TTC549 (cell line): ENCODE measurements around the gene IER2.

ENCODE experiments used
- FAIRE-seq: peaks from 2 replicates; lab custom pipeline; 2012; peaks lifted over from hg19 to GRCh38; lab: Jason Lieb, UNC

Gene IER2, protein sequence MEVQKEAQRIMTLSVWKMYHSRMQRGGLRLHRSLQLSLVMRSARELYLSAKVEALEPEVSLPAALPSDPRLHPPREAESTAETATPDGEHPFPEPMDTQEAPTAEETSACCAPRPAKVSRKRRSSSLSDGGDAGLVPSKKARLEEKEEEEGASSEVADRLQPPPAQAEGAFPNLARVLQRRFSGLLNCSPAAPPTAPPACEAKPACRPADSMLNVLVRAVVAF

GRCh38 chr19:13150187-13150930, at the start of gene IER2, which contains the start of gene STX10:
Gene IER2 (plus strand): TSS chr19:13150411. CDS start chr19:13153187, 2,776 bp downstream.
Gene STX10 (minus strand): TSS chr19:13150375. CDS start chr19:13150173, 202 bp downstream.
- FAIRE-seq: peak; percentile 49

- FAIRE-seq: no peak
These were observed 49.2 kb upstream of the IER2 start for GRCh38 chr19:13100841-13101589.

GRCh38 chr19:13101590-13102415, 48.4 kb upstream of the IER2 start:
- FAIRE-seq: no peak

DNA sequence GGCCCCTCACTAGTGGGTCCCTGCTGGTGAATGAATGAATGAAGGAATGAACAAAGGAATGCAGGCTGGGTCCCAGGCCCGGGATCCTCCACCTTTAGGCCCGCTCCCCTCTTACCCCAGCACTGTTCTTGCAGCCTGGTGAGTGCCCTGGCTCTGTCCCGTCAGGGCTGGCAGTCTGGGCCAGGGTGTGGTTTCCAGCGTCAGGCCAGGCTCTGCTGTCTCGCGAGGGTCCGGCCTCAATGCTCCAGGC, 47.9 kb upstream of the IER2 start:
- no peak for FAIRE-seq

GRCh38 chr19:13102666-13103580, 47.3 kb upstream of the IER2 start, which contains the start of gene LYL1:
Gene LYL1 (minus strand): TSS chr19:13102858. CDS start chr19:13101171, 1,687 bp downstream.
- FAIRE-seq: no peak

DNA sequence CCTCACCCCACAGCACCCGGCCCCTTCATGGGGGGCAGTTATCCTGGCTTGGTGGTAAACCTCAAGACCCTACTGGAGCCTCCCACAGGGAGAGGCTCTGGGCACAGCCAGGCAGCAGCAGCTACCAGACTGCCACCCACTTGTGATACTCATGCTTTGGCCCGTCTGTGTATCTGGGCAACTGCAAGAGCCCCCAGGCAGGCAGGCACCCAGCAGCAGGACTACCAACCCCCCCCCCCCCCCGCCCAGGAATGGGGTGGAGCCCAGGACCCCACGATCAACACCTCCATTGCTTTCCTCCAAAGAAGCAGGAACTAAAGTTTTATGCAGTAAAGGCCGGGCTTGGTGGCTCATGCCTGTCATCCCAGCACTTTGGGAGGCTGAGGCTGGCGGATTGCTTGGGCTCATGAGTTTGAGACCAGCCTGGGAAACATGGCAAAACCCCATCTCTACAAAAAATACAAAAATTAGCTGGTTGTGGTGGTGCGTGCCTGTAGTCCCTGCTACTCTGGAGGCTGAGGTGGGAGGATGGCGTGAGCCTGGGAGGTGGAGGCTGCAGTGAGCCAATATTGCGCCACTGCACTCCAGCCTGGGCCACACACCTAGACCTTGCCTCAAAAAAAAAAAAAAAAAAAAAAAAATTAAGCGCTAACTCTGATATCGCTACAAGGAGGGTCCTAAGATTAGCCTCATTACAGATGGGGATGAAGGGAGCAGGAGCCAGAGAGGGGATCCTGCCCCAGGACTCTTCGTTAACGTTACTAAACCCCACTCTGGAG, 46.4 kb upstream of the IER2 start:
- no peak for FAIRE-seq

DNA sequence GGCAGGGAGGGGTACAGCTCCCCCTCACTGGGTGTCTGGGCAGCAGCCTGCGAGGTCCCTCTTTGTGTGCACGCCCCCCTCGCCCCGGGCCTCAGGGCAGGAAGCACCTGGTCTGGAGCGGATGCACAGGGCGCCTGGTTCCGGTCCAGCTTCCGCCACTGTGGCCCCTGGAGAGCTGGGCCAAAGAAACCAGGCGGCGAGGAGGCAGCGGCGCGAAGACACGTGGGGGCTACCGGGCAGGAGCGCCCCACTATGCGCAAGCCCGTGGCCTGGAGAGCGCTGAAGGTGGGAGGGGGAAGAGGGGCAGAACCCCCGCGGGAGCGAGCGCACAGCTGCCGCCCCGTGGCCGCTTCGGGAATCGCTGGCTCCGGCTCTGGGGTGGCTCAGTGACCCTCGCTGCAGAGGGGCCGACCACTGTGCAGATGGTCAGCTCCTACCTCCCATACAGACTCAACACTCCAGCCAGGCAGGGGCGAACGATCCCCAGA, 45.8 kb upstream of the IER2 start:
- FAIRE-seq: no peak

DNA sequence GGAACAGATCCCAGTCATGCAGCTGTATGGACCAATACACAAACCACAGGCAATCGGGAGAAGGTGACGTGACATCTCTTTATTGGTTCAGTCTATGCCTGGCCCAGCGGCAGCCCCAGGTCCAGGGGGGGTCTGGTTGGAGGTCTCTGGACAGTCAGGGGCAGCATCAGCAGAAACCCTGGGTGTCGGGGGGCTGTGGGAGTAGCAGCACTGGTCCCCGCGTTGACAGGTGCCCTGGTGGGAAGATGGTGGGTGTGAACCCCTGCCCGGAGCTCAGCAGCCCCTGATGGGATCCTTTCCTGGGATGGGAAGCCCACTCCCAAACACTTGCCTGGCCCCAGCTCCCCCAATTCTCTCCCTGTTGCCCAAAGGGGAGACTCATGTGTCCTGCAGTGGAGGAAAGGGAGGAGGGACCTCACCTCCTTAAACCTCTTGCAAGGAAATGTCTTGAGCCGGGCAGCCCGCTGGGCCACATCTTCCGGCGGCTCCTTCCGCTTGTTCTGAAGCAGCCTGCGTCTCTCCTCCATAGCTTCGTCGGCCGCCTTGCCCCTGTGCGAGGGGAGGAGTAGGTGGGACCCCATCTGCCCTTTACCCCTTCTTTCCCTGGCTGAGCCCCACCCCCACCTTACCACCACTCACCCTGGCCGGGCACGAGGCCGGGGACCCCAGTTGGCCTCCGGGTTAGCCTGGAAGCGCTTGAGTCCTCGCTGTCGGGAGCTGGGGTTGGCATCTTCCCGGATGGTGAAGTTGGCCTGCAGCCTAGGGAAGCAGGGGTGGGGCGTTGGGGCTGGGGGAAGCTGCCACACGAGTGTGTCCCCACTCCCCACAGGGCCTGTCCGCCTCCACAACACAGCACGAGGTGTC, 45.1 kb upstream of the IER2 start:
- no peak for FAIRE-seq

GRCh38 chr19:13109361-13110098, 40.7 kb upstream of the IER2 start:
- FAIRE-seq: no peak

DNA sequence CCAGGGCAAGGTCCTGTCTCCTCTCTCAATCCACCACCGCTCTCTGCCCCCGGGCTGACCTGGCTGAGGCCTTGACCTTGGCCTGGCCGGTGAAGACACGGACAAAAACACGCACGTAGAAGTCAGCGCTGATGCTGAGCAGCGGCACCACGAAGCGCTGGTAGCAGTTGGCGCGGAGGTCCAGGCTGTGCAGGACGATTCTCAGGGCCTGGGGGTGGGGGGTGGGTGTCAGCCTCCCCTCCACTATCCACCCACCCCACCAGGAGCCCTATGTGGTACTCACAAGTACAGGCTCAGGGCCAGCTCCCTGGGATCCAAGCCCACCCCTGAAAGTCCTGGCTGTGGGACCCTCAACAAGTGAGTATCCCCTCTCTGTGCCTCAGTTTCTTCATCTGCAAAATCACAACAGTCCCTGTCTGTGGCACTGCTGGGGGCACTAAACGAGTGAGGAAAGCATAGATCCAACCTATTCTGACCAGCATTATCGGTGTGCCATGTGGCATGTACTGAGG, 40.1 kb upstream of the IER2 start:
- no peak for FAIRE-seq

DNA sequence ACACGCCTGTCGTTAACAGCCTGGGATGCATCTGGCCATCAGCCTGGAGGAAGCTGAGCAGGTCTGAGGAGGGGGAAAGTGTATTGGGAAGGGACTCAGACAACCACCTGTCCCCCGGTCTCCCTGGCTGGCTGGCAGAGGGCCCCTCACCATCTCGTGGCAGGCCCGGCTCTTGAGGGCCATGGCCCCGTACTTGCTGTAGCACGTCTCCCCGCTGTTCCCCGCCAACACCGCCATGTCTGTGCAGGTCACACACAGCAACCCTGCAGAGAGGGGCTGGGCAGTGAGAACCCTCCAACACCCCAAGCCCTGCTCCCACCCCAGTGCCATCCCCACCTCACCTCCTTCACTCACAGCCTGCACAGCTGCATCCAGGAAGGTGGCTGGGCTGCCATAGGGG, 37.7 kb upstream of the IER2 start:
- FAIRE-seq: no peak

GRCh38 chr19:13115936-13116281, 34.3 kb upstream of the IER2 start:
- no peak for FAIRE-seq

DNA sequence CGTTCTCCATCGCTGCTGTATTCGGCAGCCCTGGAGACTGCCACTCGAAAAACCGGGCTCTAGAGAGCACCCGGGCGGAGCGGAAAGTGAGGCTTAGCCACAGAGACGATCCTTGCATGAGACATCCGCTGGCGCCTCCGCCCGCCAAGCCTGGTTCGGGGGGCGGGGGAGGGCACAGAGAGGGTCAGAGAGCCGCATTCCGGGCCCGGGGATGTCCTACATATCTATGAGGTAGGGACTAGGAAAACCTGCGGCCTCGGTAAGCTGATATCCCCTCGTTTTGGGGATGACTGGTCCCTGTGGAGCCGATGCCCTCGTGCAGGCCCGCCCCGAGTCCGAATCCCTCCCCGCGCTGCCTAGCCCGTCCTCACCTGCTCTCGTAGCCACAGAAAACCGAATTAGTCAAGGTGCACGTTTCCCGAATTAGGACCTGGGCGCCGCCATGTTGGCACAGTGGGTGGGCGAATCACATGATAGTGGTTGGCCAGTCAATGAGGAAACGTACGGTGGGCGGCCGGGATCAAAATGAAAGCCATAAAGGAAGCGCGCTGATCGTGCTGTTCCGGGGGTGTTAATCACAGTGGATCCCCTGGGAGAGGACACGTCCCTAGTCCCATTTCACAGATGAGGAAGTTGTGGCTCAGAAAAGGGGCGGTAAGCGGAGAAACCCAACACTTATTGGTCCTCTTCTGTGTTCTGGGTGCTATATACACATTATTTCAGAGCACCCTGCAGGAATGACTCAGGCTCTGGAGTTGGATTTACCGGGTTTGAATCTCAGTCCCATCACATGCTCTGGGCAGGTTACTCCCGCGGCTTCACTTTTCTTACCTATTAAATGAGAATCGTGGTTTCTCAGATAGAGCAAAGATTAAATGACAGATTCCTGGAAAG, 33.7 kb upstream of the IER2 start, which contains the start of gene TRMT1:
TSS of gene TRMT1 (minus strand) at position 459 of the 894 bp plus-strand sequence. CDS start at position 118, 341 bp downstream.
- no peak for FAIRE-seq

DNA sequence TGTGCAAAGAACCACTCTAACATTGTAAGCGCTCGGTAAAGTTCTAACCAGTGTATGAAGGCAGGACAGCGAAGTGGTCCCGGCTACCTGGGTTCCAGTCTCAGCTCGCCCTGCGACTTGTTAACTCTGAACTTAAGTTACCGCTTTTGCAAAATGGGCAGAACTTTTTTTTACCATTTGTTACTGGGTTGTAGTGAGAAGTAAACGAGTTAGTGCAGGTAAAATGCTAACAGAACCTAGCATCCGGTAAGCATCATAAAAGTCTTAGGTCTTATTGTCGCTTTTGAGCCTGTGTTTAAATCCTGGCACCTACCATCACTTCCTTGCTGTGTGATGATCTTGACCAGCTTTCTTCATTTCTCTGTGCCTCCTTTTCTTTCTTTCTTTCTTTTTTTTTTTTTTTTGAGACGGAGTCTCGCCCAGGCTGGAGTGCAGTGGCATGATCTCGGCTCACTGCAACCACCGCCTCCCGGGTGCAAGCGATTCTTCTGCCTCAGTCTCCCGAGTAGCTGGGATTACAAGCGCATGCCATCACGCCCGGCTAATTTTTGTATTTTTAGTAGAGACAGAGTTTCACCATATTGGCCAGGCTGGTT, 32.9 kb upstream of the IER2 start:
- no peak for FAIRE-seq

DNA sequence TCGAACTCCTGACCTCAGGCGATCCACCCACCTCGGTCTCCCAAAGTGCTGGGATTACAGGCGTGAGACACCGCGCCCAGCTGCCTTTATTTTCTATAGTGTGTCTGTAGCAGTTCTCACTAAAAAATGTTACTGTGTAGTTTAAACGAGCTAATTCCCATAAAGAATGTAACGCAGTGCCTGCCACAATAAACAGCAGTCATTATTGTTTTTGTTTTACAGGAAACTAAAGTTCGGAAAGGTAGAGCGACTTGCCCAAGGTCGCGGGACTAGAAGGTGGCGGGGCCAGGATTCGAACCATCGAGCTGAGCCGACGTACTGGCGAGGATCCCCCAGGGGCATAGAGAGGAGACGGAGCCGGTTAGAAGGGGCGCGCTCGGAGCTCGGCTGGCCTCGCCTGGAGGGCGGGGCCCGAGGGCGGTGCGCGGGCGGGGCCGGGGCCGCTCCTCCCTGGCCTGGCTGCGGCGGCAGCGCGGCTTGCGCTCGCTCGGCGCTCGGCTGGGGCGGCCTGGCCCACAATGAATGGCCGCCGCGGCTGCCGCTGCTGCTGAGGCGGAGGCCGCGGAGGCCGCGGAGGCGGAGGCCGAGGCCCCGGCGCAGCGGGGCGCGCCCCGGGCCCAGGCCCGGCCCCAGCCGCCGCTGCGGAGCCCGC, 32.3 kb upstream of the IER2 start, which contains the start of gene NACC1:
TSS of gene NACC1 (plus strand) at position 493 of the 652 bp plus-strand sequence. CDS start 16,944 bp downstream, outside the sequence.
- no peak for FAIRE-seq
